Activated CD8-positive, alpha-beta memory T cell treated with anti-CD3 and anti-CD28 coated beads, Interleukin-2, amount 50 U/mL, for 24 hours (primary cell): ENCODE results near the gene LRRC4B.
"Not testable (repeated sequence)": the region's sequence is repeated elsewhere in the genome, so short reads cannot be mapped to it uniquely, and the experiment has no call there.

Source experiments
- DNase-seq: peaks from one replicate; pipeline ENCODE4 v3.0.0-alpha.2; 2020; ENCODE audit errors: extremely low read depth

The LRRC4B gene

GRCh38 chr19:50485284-50485955 is 82.8 kb downstream of the LRRC4B start:
- no peak for DNase-seq

GRCh38 chr19:50482916-50483315 is 85.3 kb downstream of the LRRC4B start:
- no peak for DNase-seq

- no peak for DNase-seq
Measured at GRCh38 chr19:50482271-50482855, 85.9 kb downstream of the LRRC4B start.

GRCh38 chr19:50481351-50482149 is 86.7 kb downstream of the LRRC4B start:
- no peak for DNase-seq

GRCh38 chr19:50480281-50481111 is 87.7 kb downstream of the LRRC4B start:
- DNase-seq = no peak

- no peak for DNase-seq
Measured at GRCh38 chr19:50479761-50480251, 88.4 kb downstream of the LRRC4B start.

- DNase-seq = no peak
Measured at GRCh38 chr19:50478901-50479715, 89.1 kb downstream of the LRRC4B start.

- no peak for DNase-seq
Measured at GRCh38 chr19:50477751-50478515, 90.3 kb downstream of the LRRC4B start.

- no peak for DNase-seq
Measured at GRCh38 chr19:50476907-50477238, 91.4 kb downstream of the LRRC4B start.

- DNase-seq = peak; percentile 85
Measured at GRCh38 chr19:50476224-50476906, 91.9 kb downstream of the LRRC4B start, which contains the start of the genes EMC10 and GARIN5A. EMC10 (plus strand) TSS chr19:50476507; CDS start chr19:50476545, 38 bp downstream. GARIN5A (minus strand) TSS chr19:50476848; CDS start chr19:50476388, 460 bp downstream.

GRCh38 chr19:50475736-50476223 is 92.5 kb downstream of the LRRC4B start:
- no peak for DNase-seq

- DNase-seq = no peak
Measured at GRCh38 chr19:50475101-50475568, 93.1 kb downstream of the LRRC4B start.

- DNase-seq = not testable (repeated sequence)
Measured at GRCh38 chr19:50473336-50473735, 94.9 kb downstream of the LRRC4B start.

GRCh38 chr19:50468818-50469217 is 99.4 kb downstream of the LRRC4B start:
- DNase-seq = no peak

- DNase-seq = no peak
Measured at GRCh38 chr19:50467566-50467965, 100.7 kb downstream of the LRRC4B start.
